Left ventricle myocardium superior (tissue), 1 donor: Measurements from ENCODE around the gene NPHS1. TPM values are rescaled to one million over a fixed set of nuclear protein-coding genes. Genes with fewer than 3 reads are reported as not detected.
A peak's percentile ranks its signal among the peaks of the same experiment; 100 is the strongest.
"Not testable (repeated sequence)": the region's sequence is repeated elsewhere in the genome, so short reads cannot be mapped to it uniquely, and the experiment has no call there.

ENCODE experiments used
- ATAC-seq: fragments of 200-7000 bp; cut with Tn5 transposase; one replicate; pipeline ENCODE4 v1.9.1; 2020; ENCODE audit warnings: mild to moderate bottlenecking, moderate library complexity
- DNase-seq: peaks from one replicate; pipeline ENCODE4 v3.0.0-alpha.2; 2020
- intact Hi-C: fragments of 100-400 bp; cut with micrococcal nuclease; formaldehyde crosslinking; loops from one replicate; pipeline ENCODE4 v1.11.0; 2022
- total RNA-seq: library from RNA; stranded (reverse); fragmentation: NEBNext Ultra II Directional; extraction: Animal tissue kit (Norgen Biotek cat#: 25700); gene quantifications from one replicate; pipeline ENCODE4 v1.2.1, GENCODE V29; 2021
- donor health status: DM: no; HTN: yes; CAD: no; lungs with severe emphysema.

The NPHS1 gene
- total RNA-seq, 1 donor from 2014 or later = not detected

- ATAC-seq (no peak), DNase-seq (no peak)
- intact Hi-C loops = no loop called here
These were observed 893 bp upstream of the NPHS1 start for GRCh38 chr19:35853038-35853756.

- DNase-seq (no peak), ATAC-seq (no peak)
- intact Hi-C loops = no loop called here
These were observed 883 bp downstream of the NPHS1 start for GRCh38 chr19:35851213-35852028.

DNA sequence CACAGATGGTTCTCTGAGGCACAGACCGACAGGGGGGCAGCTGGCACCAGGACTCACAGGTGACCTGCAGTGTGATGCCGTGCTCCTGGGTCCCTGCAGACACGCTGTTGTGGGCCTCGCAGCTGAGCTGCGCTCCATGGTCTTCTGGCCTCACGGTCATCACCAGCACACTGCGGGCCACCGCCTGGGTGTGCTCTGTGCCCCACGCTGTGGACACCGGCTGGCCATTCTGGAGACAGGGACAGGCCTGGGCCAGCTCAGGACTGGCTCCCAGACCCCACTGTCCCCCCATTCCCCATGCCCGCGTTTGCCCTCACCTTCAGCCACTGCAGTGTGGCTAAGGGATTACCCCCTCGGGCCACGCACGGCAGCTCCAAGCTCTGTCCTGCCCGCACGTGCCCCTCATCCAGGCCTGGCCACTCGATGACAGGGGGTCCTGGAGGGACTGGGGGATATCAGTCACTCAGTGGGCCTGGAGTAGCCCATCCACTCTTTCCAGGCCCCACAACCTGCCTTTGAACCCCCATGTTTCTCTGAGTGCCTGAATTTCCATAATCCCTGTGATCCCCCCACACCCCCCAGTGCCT, 3.3 kb downstream of the NPHS1 start:
- DNase-seq (no peak), ATAC-seq (no peak)
- intact Hi-C loops = no loop called here

DNA sequence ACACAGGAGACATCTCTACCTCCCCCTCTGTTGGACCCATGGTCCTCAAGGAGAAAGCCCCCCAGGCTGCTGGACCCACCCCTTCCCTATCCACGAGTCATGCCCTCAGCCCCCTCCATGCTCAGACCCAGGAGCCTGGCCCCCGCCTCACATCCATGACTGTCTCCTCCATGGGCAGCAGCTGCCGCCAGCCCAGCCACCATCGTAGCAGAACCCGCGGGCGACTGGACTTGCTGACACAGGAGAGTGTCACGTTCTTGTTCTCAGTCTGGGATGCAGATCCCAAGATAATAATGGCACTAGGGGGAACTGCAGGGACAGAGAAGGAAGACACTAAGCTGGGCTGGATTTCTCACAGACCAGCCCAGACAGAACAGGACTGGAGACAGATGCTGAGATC, 3.8 kb downstream of the NPHS1 start:
- intact Hi-C loops = no loop called here
- DNase-seq (no peak), ATAC-seq (no peak)

DNA sequence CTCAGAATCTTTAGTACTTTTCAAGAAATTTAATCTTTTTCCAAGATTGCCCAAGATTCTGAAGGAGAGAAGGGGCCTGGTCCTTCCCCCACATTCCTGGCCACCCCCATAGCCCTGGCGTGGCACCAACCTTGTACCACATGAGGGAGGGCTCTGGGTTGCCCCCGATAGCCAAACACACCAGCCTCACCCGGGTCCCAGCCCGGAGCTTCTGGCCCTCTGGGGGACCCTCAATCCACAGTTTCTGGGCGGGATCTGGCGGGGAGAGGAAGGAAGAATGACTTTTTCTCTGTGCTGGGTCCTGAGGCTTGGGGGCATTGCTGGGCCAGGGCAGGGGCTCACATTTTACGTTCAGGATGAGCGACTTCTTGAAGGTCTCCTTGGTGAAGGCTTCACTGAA, 4.4 kb downstream of the NPHS1 start:
- no peak for ATAC-seq
- intact Hi-C loops = no loop called here
- DNase-seq = no peak

DNA sequence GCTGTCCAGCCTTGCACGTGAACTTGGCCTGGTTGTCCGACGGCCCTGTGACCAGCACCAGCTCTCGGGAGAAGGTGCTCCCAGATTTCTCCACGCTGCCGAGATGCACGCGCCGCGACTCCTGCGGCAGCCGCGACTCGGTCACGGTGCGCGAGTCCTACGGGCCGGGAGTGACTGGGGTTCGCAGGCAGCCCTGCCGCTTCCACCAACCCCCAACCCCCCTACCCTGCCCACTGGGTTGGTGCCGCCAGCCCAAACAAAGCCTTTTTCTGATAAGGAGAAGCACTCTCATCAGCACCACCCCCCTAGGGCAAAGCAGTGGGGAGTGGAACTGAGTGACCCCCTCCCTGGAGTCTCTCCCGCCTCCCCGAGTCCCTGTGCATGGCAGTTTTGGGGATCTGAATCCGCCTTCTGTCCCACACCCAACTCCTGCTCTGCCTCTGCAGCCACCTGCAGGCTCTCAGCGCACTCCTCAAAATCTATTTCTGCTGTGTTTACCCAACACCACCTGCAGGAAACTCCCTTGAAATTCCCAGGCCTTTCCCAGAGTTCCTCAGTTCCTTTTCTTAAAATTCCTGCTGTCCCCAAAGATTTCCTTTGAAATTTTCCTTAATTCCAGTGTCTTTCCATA, 6.2 kb downstream of the NPHS1 start:
- intact Hi-C loops = no loop called here
- ATAC-seq (no peak), DNase-seq (no peak)

DNA sequence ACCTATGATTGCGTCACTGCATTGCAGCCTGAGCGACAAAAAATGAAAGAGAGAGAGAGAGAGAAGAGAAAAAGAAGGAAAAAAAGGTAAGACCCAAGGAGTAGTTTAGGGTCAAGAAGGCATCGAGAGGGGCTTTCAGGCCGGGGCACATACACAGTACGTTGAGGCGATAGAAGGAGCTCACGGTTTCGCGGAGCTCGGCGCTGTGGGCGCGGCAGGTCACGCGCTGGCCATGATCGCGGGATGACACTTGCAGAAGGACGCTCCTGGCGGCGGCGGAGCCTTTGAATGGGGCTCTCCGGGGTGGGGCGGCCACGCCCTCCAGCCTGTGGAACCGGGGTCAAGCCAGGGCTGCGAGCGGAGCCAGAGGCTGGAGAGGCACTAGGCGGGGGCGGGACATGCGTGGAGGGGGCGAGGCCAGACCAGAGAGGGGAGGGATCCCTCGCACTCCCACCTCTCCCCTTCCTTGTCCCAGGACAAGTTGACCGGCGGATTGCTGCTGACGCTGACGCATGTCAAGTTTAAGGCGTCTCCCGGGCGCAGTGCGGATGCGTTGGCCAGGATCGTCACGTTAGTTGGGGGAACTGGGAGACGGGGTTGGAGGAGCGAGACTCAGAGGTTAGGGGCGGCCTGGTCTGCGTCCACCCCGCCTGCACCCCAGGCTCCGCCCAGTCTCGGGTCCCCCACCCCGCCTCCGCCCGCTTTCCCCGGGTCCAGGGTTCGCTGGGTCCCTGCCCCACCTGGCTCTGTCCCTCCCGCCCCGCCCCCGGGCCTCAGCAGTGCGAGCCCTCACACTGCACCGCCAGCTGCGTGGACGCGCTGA, 6.9 kb downstream of the NPHS1 start:
- ATAC-seq (peak; percentile 39), DNase-seq (no peak)
- intact Hi-C loops = no loop called here

GRCh38 chr19:35844482-35845214, 7.7 kb downstream of the NPHS1 start:
- ATAC-seq (no peak), DNase-seq (no peak)
- intact Hi-C loops = no loop called here

DNA sequence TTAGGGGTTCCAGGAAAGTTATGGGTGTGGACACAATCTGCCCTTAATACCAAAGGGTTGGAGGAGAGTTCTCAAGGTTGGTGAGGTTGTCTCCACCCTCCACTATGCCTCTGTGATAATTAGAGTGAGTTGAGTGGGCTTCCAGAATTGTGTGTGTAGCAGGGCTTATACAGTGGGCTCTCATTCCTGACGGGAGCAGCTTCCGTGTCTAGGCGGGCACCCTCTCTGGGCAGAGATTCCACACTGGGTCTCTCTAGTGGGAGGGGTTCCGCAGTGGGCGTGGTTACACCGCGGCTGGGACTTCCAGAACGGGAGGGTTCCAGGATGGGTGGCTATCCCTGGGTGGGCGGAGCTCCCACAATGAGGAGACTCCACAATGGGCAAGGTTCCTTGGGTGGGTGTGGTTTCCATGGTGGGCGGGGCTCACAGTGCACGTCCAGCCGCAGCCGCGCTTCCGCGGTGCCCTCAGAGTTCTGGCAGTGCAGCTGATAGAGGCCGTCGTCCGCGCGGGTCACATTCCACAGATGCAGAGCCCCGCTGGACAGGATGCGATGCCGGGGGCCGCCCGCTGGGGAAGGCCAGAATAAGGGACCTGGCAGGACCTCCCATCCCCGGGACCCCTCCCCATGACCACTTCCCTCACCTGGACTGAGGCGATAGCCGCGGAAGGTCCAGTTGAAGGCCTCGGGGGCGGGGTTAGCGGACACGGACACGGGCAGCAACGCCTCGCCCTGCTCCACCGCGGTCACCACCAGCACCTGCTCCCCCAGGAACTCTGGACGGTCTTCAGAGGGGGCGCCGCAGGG, 8.4 kb downstream of the NPHS1 start:
- intact Hi-C loops = no loop called here
- ATAC-seq = no peak
- no peak for DNase-seq

GRCh38 chr19:35842666-35843272, 9.5 kb downstream of the NPHS1 start:
- ATAC-seq = no peak
- no peak for DNase-seq
- intact Hi-C loops = no loop called here

- intact Hi-C loops = no loop called here
- ATAC-seq = no peak
- no peak for DNase-seq
These were observed 10.2 kb downstream of the NPHS1 start for GRCh38 chr19:35841961-35842595.

DNA sequence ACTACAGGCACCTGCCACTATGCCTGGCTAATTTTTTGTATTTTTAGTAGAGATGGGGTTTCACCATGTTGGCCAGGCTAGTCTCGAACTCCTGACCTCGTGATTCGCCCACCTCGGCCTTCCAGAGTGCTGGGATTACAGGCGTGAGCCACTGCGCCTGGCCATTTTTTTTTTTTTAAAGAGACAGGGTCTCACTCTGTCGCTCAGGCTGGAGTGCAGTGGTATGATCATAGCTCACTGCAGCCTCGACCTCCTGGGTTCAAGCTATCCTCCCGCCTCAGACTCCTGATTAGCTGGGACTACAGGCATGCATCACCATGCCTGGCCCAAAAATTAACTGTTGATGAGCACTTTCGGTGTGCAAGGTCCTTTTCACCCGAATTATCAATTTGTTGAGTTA, 16.2 kb downstream of the NPHS1 start:
- intact Hi-C loops, ATAC-seq, DNase-seq: not testable (repeated sequence)

- no peak for ATAC-seq
These were observed 18.3 kb downstream of the NPHS1 start for GRCh38 chr19:35833972-35834371.

GRCh38 chr19:35832054-35832453, 20.2 kb downstream of the NPHS1 start:
- intact Hi-C loops = no loop called here
- ATAC-seq (no peak), DNase-seq (no peak)

More at GRCh38 chr19:35833972-35834371, 18.3 kb downstream of the NPHS1 start:
- intact Hi-C loops = no loop called here
- no peak for DNase-seq

GRCh38 chr19:35830986-35831385, 21.3 kb downstream of the NPHS1 start:
- no peak for DNase-seq

DNA sequence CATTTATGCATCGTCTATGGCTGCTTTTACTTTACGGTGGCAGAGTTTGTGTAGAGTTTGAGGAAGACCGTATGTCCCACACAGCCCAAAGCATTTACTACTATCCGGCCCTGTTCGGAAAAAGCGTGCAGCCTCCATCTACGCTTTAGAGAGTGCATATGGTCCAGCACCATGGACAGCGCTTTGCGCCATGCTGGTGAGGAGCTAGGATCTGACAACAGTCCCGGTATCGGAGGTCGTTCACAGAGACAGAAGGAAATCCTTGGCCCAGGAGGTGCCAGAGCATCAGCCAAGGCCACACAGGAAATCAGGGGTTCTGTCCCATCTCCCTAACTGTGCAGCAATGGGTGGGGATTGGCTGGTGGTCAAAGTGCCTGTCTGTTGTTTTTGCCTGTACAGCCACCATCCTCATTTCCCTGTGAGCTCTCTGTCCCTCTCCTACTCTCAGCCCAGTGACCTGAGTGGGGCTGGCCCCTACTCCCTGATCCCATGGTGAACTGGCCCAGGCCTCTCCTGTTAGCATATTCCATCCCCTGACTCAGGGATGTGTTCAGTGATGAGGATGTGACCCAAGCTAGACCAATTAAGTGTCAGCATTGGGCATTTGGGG, 23.5 kb downstream of the NPHS1 start:
- peak; percentile 66 for ATAC-seq
- peak; percentile 74 for DNase-seq
- intact Hi-C loops = no loop called here

More at GRCh38 chr19:35830986-35831385, 21.3 kb downstream of the NPHS1 start:
- intact Hi-C loops = no loop called here
- ATAC-seq = no peak
